IPS DF 19.7 (cell line): ENCODE measurements around the gene ZKSCAN8.

Source experiments
- DNase-seq: peaks from one replicate; pipeline ENCODE4 v3.0.0-alpha.2; 2013; ENCODE audit warnings: low read depth, low spot score

The ZKSCAN8 gene

GRCh38 chr6:28139860-28140543 is 1.7 kb upstream of the ZKSCAN8 start:
- DNase-seq: no peak

GRCh38 chr6:28140616-28141015 is 1.1 kb upstream of the ZKSCAN8 start:
- no peak for DNase-seq

- no peak for DNase-seq
These were observed 763 bp downstream of the ZKSCAN8 start for GRCh38 chr6:28142446-28142845.

- DNase-seq: no peak
These were observed 3.5 kb downstream of the ZKSCAN8 start for GRCh38 chr6:28145231-28145630.

- DNase-seq: no peak
These were observed 10.8 kb downstream of the ZKSCAN8 start for GRCh38 chr6:28152531-28152930.

- DNase-seq: no peak
These were observed 11.9 kb downstream of the ZKSCAN8 start for GRCh38 chr6:28153546-28153945.

GRCh38 chr6:28154357-28154756 is 12.7 kb downstream of the ZKSCAN8 start:
- DNase-seq: no peak

GRCh38 chr6:28158318-28158717 is 16.6 kb downstream of the ZKSCAN8 start:
- no peak for DNase-seq

GRCh38 chr6:28159029-28159607 is 17.4 kb downstream of the ZKSCAN8 start:
- DNase-seq: no peak

GRCh38 chr6:28160233-28160632 is 18.6 kb downstream of the ZKSCAN8 start:
- no peak for DNase-seq

- peak; percentile 42 for DNase-seq
These were observed 19.9 kb downstream of the ZKSCAN8 start for GRCh38 chr6:28161410-28162079.

- no peak for DNase-seq
These were observed 23.9 kb downstream of the ZKSCAN8 start for GRCh38 chr6:28165563-28165962.

GRCh38 chr6:28167068-28167467 is 25.4 kb downstream of the ZKSCAN8 start:
- DNase-seq: no peak

GRCh38 chr6:28167926-28168325 is 26.2 kb downstream of the ZKSCAN8 start:
- no peak for DNase-seq

GRCh38 chr6:28171271-28171670 is 29.6 kb downstream of the ZKSCAN8 start:
- DNase-seq: no peak

- no peak for DNase-seq
These were observed 30.3 kb downstream of the ZKSCAN8 start for GRCh38 chr6:28172006-28172405.

GRCh38 chr6:28176373-28176772 is 34.7 kb downstream of the ZKSCAN8 start:
- DNase-seq: no peak

GRCh38 chr6:28182255-28182654 is 40.6 kb downstream of the ZKSCAN8 start:
- DNase-seq: no peak

GRCh38 chr6:28188111-28188979 is 46.7 kb downstream of the ZKSCAN8 start:
- DNase-seq: no peak

- no peak for DNase-seq
These were observed 58.3 kb downstream of the ZKSCAN8 start for GRCh38 chr6:28200020-28200419.

GRCh38 chr6:28203201-28203600 is 61.5 kb downstream of the ZKSCAN8 start:
- DNase-seq: no peak

GRCh38 chr6:28205879-28206278 is 64.2 kb downstream of the ZKSCAN8 start:
- no peak for DNase-seq
